Tibial artery (tissue), 4 donors: ENCODE measurements around the gene ARSB.
A peak's percentile ranks its signal among the peaks of the same experiment; 100 is the strongest.
"Not testable (repeated sequence)": the region's sequence is repeated elsewhere in the genome, so short reads cannot be mapped to it uniquely, and the experiment has no call there.

Source experiments
- DNase-seq, 2 donors: peaks; one replicate each; pipeline ENCODE4 v3.0.0-alpha.2; 2019
- H3K27ac ChIP-seq, 2 donors: fragments of 200-600 bp; sonication (generic) in 1 of 2; 1 replicate in 1 of 2; 2 replicates in 1 of 2; pipeline ENCODE4 v1.5.1; 2018 to 2019; ENCODE audit warnings: mild to moderate bottlenecking in 1 of 2
- H3K27me3 ChIP-seq, 2 donors: fragments of 200-600 bp; sonication (generic) in 1 of 2; one replicate each; pipeline versions ENCODE4 v1.5.1 to v1.6.0; 2016 to 2019
- H3K36me3 ChIP-seq, 3 donors: fragments of 200-600 bp; sonication (generic) in 2 of 3; one replicate each; pipeline ENCODE4 v1.5.1; 2016 to 2019; ENCODE audit warnings: mild to moderate bottlenecking in 2 of 3
- H3K4me1 ChIP-seq, 4 donors: fragments of 200-600 bp; sonication (generic) in 2 of 4; 1 replicate in 3 of 4; 2 replicates in 1 of 4; pipeline ENCODE4 v1.5.1; 2016 to 2019
- H3K4me3 ChIP-seq, 2 donors: fragments of 200-600 bp; sonication (generic) in 1 of 2; 1 replicate in 1 of 2; 2 replicates in 1 of 2; pipeline ENCODE4 v1.5.1; 2018 to 2019; ENCODE audit warnings: mild to moderate bottlenecking in 2 of 2
- H3K9me3 ChIP-seq, 3 donors: fragments of 200-600 bp; sonication (generic) in 1 of 3; one replicate each; pipeline ENCODE4 v1.5.1; 2016 to 2019
- intact Hi-C: fragments of 100-400 bp; cut with DNase I; formaldehyde crosslinking; loops from one replicate; pipeline ENCODE4 v1.15.0; 2023; ENCODE audit warnings: low total_unique reads
- TF ChIP-seq, protein P1 (sequence below), 2 experiments: fragments of 200-600 bp in 1 of 2; fragments of 450-650 bp in 1 of 2; IDR thresholded peaks; one replicate each; pipeline ENCODE4 v1.5.1; 2017 to 2019; ENCODE audit warnings: antibody characterized with exemption in 2 of 2, mild to moderate bottlenecking in 1 of 2, moderate library complexity in 1 of 2

The ARSB gene

DNA sequence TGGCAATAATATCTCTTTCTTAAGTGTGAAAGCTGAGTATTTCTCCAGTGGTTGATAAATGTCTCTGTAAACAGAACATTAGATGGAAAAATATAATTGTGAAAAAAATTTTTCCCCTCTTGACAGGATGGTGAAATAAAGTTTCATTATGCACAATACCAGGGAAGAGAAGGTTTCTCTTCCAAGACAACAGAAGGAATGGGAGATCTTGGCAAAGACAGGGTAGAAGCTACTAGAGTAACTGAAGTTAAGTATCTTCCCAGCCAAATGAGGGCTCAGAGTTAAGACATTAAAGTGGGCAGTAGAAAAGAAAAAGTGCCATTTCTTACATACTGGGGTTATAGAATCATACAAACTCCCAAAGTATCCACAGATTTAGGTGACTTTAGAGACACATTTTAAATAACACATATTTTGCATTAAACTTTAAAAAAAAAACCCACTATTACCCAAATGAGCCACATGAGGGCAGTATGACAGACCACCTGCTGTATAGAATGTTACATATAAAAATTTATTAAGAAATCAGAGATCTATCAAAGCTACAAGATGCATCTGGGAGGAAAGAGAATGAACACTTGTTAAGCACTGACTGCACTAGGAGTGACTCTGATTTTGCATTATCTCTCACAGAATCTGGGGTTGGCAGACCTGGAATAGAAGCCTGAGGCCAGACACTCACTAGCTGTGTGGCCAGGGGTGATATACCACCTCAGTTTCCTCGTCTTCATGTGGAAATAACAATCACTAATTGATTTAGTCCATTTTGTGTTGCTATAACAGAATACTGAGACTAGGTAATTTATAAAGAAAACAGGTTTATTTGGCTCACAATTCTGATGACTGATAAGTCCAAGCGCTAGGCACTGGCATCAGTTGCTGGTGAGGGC is 98.5 kb downstream of the ARSB start:
- Histone ChIP-seq H3K27me3 (no peaks in the 10 kb centered on the region), H3K36me3 (no peaks in the 10 kb centered on the region), H3K4me1 (peaks cover 0 to 22% (median 6%) of the 10 kb centered on the region in 4 donors), H3K4me3 (no peak overlapping the region), H3K27ac (no peak overlapping the region), H3K9me3 (no peaks in the 10 kb centered on the region)
- TF ChIP-seq, protein P1, sequence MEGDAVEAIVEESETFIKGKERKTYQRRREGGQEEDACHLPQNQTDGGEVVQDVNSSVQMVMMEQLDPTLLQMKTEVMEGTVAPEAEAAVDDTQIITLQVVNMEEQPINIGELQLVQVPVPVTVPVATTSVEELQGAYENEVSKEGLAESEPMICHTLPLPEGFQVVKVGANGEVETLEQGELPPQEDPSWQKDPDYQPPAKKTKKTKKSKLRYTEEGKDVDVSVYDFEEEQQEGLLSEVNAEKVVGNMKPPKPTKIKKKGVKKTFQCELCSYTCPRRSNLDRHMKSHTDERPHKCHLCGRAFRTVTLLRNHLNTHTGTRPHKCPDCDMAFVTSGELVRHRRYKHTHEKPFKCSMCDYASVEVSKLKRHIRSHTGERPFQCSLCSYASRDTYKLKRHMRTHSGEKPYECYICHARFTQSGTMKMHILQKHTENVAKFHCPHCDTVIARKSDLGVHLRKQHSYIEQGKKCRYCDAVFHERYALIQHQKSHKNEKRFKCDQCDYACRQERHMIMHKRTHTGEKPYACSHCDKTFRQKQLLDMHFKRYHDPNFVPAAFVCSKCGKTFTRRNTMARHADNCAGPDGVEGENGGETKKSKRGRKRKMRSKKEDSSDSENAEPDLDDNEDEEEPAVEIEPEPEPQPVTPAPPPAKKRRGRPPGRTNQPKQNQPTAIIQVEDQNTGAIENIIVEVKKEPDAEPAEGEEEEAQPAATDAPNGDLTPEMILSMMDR (IDR thresholded peaks at IDR 0.05): peak; percentile 19 to 56
- intact Hi-C loops: loop anchor here (10.0 kb wide), 1 partner anchor 52 kb away; no protein-coding TSS in a partner anchor
- no peak for DNase-seq

GRCh38 chr5:78881884-78882283 is 103.2 kb downstream of the ARSB start:
- Histone ChIP-seq H3K4me1 (peaks cover 0 to 35% (median 13%) of the 10 kb centered on the region in 4 donors), H3K27ac (peak overlapping the region; percentile 79 to 85), H3K4me3 (no peak overlapping the region), H3K36me3 (no peaks in the 10 kb centered on the region), H3K27me3 (no peaks in the 10 kb centered on the region), H3K9me3 (no peaks in the 10 kb centered on the region)
- intact Hi-C loops: loop anchor here (10.0 kb wide), 1 partner anchor 47 kb away; no protein-coding TSS in a partner anchor
- no peak for DNase-seq
- TF ChIP-seq, protein P1 (IDR thresholded peaks at IDR 0.05): no peak

GRCh38 chr5:78879516-78879915 is 105.6 kb downstream of the ARSB start:
- peaks cover 0 to 40% (median 13%) of the 10 kb centered on the region in 4 donors for H3K4me1 ChIP-seq
- H3K27ac ChIP-seq: peak overlapping the region; percentile 79 to 85
- TF ChIP-seq, protein P1 (IDR thresholded peaks at IDR 0.05): no peak
- no peaks in the 10 kb centered on the region for H3K27me3 ChIP-seq
- H3K36me3 ChIP-seq: no peaks in the 10 kb centered on the region
- H3K9me3 ChIP-seq: no peaks in the 10 kb centered on the region
- DNase-seq: peak; percentile 52 to 88
- H3K4me3 ChIP-seq: peak overlapping the region; percentile 4 to 20
- intact Hi-C loops: no loop called here

GRCh38 chr5:78866076-78866475 is 119.0 kb downstream of the ARSB start:
- H3K27ac ChIP-seq, intact Hi-C loops, H3K27me3 ChIP-seq, H3K4me1 ChIP-seq, H3K36me3 ChIP-seq, H3K9me3 ChIP-seq, DNase-seq, H3K4me3 ChIP-seq: not testable (repeated sequence)

DNA sequence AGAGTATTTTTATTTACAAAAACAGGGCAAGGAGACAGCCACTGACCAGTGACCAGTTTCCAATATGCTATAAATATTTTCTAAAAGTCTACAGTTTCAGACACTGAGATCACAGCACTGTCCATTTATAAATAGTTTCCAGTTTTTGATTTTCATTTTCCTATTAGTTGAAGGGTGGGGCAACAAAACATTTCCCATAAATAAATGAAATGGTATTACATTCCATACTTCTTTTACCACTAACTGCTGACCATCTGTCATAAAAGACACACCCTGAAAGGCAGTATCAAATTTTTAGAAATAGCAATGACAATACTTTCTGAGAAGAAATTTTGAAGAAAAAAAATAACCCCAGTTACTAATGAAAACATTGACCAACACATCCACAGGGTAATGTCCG is 126.7 kb downstream of the ARSB start:
- TF ChIP-seq, protein P1 (IDR thresholded peaks at IDR 0.05): no peak
- no peak overlapping the region for H3K4me3 ChIP-seq
- DNase-seq: no peak
- no peaks in the 10 kb centered on the region for H3K36me3 ChIP-seq
- H3K27me3 ChIP-seq: no peaks in the 10 kb centered on the region
- no peaks in the 10 kb centered on the region for H3K9me3 ChIP-seq
- no peak overlapping the region for H3K27ac ChIP-seq
- H3K4me1 ChIP-seq: peaks cover 0 to 15% (median 0%) of the 10 kb centered on the region in 4 donors
- intact Hi-C loops: no loop called here

- no peak for DNase-seq
- Histone ChIP-seq H3K36me3 (no peaks in the 10 kb centered on the region), H3K27me3 (no peaks in the 10 kb centered on the region), H3K4me1 (peaks cover 0 to 15% (median 0%) of the 10 kb centered on the region in 4 donors), H3K27ac (no peak overlapping the region), H3K4me3 (no peak overlapping the region), H3K9me3 (no peaks in the 10 kb centered on the region)
- intact Hi-C loops: no loop called here
- TF ChIP-seq, protein P1 (IDR thresholded peaks at IDR 0.05): no peak
These were observed 130.1 kb downstream of the ARSB start for GRCh38 chr5:78855026-78855425.

DNA sequence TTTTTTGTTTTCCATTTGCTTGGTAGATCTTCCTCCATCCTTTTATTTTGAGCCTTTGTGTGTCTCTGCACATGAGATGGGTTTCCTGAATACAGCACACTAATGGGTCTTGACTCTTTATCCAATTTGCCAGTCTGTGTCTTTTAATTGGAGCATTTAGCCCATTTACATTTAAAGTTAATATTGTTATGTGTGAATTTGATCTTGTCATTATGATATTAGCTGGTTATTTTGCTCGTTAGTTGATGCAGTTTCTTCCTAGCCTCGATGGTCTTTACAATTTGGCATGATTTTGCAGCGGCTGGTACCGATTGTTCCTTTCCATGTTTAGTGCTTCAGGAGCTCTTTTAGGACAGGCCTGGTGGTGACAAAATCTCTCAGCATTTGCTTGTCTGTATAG is 133.2 kb downstream of the ARSB start:
- H3K27me3 ChIP-seq, H3K4me1 ChIP-seq, intact Hi-C loops, DNase-seq, H3K9me3 ChIP-seq, H3K4me3 ChIP-seq, H3K36me3 ChIP-seq, H3K27ac ChIP-seq: not testable (repeated sequence)
